ENCODE data around the gene FOXJ2. TPM values are rescaled to one million over a fixed set of nuclear protein-coding genes. Genes with fewer than 3 reads are reported as not detected.
A peak's percentile ranks its signal among the peaks of the same experiment; 100 is the strongest.
"Not testable (repeated sequence)": the region's sequence is repeated elsewhere in the genome, so short reads cannot be mapped to it uniquely, and the experiment has no call there.

Gene FOXJ2
- total RNA-seq, 6 experiments from 2014 or later: 4.4 to 5.7 (median 4.8) TPM

DNA sequence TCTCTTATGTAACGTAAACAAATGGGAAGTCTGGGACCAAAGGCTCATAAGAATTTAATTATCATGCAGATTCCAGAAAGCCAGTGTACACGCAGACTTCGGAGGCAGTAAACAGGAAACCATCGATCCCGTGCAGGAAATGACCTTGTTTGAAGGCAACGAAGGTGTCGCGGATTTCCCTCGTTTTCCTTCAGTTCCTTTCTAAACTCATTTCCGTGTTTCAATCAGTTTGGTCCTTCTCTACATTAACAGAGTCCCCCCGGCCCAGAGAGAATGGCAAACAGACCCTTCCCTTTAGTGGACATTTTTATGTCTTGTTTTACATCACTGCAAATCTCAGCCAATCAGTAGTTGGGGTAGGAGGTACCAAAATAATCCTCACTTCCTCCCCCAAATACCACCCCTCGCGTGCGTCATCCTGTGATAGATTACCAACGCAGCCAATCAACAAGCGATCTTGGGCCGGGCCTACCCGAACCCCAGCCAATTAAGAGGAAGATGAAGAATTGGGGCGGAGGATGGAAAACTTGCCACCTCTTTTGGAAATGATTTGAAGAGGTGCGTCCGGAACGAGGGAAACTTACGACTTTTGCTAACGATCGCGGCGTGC is 6.1 kb upstream of the FOXJ2 start:
- H3K27ac ChIP-seq: peak overlapping the region; percentile 99 to 100 (median 99)
- no peaks in the 10 kb centered on the region for H3K27me3 ChIP-seq
- H3K9me3 ChIP-seq: no peaks in the 10 kb centered on the region
- WGBS (ENCODE audit: insufficient coverage, low coverage, low lambda C conversion rate, missing lambda C conversion rate): under 1% methylated on average over 27 of the region's 27 CpGs
- H3K4me1 ChIP-seq: no peaks in the 10 kb centered on the region
- H3K4me3 ChIP-seq: peak overlapping the region; percentile 69 to 82 (median 74)
- no peaks in the 10 kb centered on the region for H3K36me3 ChIP-seq
- ATAC-seq: peak; percentile 96 to 98 (median 97)
- peak; percentile 48 for TF ChIP-seq POLR2A (IDR thresholded peaks at IDR 0.05)
- TF ChIP-seq, protein P1, sequence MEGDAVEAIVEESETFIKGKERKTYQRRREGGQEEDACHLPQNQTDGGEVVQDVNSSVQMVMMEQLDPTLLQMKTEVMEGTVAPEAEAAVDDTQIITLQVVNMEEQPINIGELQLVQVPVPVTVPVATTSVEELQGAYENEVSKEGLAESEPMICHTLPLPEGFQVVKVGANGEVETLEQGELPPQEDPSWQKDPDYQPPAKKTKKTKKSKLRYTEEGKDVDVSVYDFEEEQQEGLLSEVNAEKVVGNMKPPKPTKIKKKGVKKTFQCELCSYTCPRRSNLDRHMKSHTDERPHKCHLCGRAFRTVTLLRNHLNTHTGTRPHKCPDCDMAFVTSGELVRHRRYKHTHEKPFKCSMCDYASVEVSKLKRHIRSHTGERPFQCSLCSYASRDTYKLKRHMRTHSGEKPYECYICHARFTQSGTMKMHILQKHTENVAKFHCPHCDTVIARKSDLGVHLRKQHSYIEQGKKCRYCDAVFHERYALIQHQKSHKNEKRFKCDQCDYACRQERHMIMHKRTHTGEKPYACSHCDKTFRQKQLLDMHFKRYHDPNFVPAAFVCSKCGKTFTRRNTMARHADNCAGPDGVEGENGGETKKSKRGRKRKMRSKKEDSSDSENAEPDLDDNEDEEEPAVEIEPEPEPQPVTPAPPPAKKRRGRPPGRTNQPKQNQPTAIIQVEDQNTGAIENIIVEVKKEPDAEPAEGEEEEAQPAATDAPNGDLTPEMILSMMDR (IDR thresholded peaks at IDR 0.05): no peak
- intact Hi-C loops (cut with DNase I): no loop called here
- peak; percentile 93 to 98 (median 96) for DNase-seq

DNA sequence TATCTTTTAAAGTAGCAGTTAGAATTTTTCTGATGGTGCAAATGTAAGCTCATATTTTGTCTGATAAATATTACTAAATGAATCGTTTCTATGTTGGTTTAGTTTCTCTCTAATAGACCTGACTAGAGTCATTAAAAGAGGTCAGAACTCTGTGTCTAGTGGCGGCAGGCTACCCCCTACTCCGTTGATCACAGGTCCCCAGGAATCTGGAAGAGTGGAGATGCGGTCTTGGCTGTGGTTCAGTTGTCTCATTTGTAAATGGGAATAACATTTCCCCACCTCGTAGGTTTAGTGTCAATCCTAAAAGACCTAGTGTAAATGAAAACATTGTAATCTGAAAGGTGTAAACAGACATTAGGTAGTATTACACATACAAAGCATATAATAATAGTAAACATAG is 4.7 kb upstream of the FOXJ2 start:
- Histone ChIP-seq H3K36me3 (no peaks in the 10 kb centered on the region), H3K27me3 (no peaks in the 10 kb centered on the region), H3K27ac (no peak overlapping the region), H3K4me1 (peaks cover 0 to 4% (median 0%) of the 10 kb centered on the region in 4 donors), H3K4me3 (peak overlapping the region in 1 of 3 donors; percentile 74), H3K9me3 (no peaks in the 10 kb centered on the region)
- ATAC-seq (no peak), DNase-seq (no peak)
- intact Hi-C loops (cut with DNase I): no loop called here
- TF ChIP-seq, protein P1 (IDR thresholded peaks at IDR 0.05): no peak
- no peak for TF ChIP-seq POLR2A (IDR thresholded peaks at IDR 0.05)
- 80% methylated on average over 5 of the region's 5 CpGs for WGBS (ENCODE audit: insufficient coverage, low coverage, low lambda C conversion rate, missing lambda C conversion rate)

DNA sequence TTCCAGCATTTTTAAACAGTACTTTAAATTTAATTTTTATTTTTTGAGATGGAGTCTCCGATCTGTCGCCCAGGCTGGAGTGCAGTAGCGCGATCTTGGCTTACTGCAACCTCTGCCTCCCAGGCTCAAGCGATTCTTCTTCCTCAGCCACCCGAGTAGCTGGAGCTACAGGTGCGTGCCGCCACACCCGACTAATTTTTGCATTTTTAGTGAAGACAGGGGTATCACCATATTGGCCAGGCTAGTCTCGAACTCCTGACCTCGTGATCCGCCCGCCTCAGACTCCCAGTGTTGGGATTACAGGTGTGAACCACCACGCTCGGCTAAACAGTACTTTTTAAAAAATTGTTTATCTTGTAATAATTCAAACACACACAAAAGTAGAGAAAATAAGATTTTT is 4.2 kb upstream of the FOXJ2 start:
- DNase-seq: no peak

DNA sequence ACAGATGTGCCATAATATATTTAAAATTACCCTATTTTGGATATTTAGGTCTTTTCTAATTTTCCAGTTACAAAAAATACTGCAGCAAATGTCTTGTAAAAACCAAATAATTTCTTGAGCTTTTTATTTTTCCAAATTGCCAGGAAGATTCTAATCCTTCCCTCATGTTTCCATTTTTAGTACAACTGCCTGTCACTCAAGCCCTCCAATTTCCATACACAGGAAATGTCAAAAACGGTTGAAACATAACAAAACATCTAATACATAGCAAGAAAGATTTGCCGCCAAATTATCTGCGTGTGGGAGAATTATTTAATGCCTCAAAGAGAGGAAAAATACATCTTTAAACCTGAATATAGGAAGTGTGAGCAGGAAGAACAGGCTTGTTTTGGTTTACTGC is 2.3 kb upstream of the FOXJ2 start:
- Histone ChIP-seq H3K9me3 (no peaks in the 10 kb centered on the region), H3K4me1 (peaks cover 0 to 23% (median 2%) of the 10 kb centered on the region in 4 donors), H3K27ac (no peak overlapping the region), H3K27me3 (no peaks in the 10 kb centered on the region), H3K4me3 (no peak overlapping the region), H3K36me3 (no peaks in the 10 kb centered on the region)
- ATAC-seq: no peak
- intact Hi-C loops (cut with DNase I): loop anchor here in 1 of 2 donors (10.0 kb wide), 1 partner anchor 55 kb away; the partner anchor contains the start of gene NECAP1
- TF ChIP-seq, protein P1 (IDR thresholded peaks at IDR 0.05): no peak
- TF ChIP-seq POLR2A (IDR thresholded peaks at IDR 0.05): no peak
- WGBS (ENCODE audit: insufficient coverage, low coverage, low lambda C conversion rate, missing lambda C conversion rate): 61% methylated on average over 3 of the region's 3 CpGs
- DNase-seq: no peak

More for the DNA sequence above, 4.2 kb upstream of the FOXJ2 start:
- no peak for ATAC-seq
- Histone ChIP-seq H3K9me3 (no peaks in the 10 kb centered on the region), H3K27ac (no peak overlapping the region), H3K27me3 (no peaks in the 10 kb centered on the region), H3K4me1 (peaks cover 0 to 5% (median 0%) of the 10 kb centered on the region in 4 donors), H3K4me3 (no peak overlapping the region), H3K36me3 (no peaks in the 10 kb centered on the region)
- TF ChIP-seq, protein P1 (IDR thresholded peaks at IDR 0.05): no peak
- no peak for TF ChIP-seq POLR2A (IDR thresholded peaks at IDR 0.05)
- WGBS (ENCODE audit: insufficient coverage, low coverage, low lambda C conversion rate, missing lambda C conversion rate): 96% methylated on average over 9 of the region's 15 CpGs
- intact Hi-C loops (cut with DNase I): no loop called here

DNA sequence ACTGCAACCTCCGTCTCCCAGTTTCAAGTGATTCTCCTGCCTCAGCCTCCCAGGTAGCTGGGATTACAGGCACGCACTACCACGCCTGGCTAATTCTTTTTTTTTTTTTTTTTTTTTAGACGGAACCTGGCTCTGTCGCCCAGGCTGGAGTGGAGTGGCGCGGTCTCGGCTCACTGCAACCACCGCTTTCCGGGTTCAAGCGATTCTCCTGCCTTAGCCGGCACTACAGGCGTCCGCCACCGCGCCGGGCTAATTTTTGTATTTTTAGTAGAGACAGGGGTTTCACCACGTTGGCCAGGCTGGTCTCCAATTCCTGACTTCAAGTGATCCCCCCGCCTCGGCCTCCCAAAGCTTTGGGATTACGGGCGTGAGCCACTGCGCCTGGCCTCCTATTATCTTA is 1.5 kb upstream of the FOXJ2 start:
- not testable (repeated sequence) for DNase-seq, H3K4me3 ChIP-seq, H3K27ac ChIP-seq, H3K9me3 ChIP-seq, ATAC-seq, H3K27me3 ChIP-seq, H3K36me3 ChIP-seq
- H3K4me1 ChIP-seq: peaks cover 0 to 31% (median 5%) of the 10 kb centered on the region in 4 donors
- WGBS (ENCODE audit: insufficient coverage, low coverage, low lambda C conversion rate, missing lambda C conversion rate): 92% methylated on average over 2 of the region's 23 CpGs
- intact Hi-C loops (cut with DNase I): loop anchor here in 1 of 2 donors (10.0 kb wide), 1 partner anchor 54 kb away; the partner anchor contains the start of gene NECAP1

Data from right lobe of liver (tissue), 6 donors.